ENCODE data around the gene GRM7.

Gene GRM7

DNA sequence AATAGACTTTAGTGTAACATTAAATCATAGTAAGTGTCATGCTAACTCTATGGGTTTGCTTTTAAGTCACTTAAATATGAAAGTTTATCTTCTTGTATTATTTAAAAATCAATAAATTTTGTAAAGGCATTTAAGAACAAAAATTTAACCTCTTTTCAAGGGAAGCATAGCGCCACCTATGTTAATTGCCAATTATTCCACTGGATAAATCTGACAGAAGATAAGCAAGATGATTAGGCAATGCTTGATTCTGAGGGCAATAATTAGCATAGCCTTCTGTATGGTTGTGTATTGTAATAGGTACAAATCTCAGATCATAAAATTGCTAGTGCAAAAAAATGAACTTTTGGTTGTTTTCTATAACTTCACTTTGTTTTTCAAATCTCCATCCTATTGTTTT is 560.1 kb downstream of the GRM7 start:
- no peak for DNase-seq

DNA sequence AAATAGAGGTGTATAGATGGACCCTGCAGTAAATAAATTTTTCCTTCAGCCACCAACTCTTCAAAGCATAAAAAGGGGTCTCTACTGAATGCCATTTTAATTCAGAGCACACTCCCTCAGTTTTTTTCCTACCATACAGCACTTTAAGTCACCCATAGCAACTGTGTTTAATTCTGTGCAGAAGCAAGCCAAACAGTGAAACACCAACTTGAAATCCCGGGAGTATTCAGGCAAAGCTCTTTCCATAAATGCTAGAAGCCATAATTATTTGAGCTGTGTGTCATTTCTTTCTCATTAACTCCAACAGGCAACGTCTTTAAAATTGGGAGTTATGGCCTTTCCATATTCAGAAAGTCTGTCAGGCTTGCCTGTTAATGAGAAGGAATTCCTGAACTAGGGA is 562.1 kb downstream of the GRM7 start:
- DNase-seq, result no peak

DNA sequence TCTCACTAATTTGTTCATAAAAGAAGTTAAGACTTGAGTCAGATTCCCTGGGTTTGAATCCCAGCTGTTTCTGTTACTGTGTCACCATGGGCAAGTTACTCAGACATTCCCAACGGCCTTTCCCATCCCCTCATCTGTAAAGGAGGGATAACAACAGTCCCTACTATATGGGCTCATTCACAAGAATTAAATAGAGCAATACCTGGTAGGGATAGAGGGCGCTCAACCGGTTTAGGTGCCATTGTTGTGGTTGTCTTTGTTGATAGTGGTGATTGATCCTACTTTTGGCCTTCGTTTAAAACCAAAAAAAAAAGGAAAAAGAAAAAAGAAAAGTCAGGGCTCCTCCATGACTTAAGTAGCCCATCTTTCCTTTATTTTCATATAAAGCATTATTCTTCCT is 563.1 kb downstream of the GRM7 start:
- DNase-seq, result no peak

DNA sequence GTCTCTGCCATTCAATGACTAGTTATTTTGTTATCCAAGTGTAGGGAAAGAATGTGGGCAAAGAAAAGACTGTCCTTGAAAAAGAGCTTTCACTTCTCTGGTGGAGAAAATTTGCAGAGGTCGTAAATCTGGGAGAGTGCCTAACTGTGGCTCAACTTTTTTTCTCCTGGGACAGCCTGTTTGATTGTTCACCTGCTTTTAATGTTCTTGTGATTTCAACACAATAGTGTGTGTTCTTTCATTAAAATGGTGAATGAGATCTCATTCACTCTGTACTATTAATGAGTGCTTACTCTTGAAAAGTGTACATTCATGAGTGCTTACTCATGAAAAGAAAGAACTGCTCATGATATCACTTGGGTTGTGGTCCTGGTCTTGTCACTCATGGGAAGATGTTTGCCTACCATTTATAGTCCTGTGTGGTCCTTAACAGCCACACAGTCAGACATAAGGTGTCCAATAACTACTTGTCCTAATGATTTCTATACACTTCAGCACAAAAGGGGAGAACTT is 567.3 kb downstream of the GRM7 start:
- DNase-seq, result no peak

DNA sequence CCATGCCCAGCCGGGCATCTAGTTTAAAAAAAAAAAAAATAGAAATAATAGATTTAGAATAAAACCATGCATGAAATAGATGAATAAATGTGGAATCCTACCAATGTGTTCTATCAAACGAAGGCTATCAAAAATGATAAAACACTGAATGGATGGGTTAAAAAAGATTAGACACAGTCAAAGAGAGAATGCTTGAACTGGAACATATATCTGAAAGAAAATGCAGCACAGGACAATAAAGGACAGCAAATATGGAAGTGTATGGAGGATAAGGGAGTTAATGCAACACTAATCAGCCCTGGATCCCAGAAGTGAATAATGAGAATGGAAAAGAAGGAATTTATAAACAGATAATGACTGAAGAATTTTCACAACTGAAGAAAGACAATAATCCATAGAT is 571.7 kb downstream of the GRM7 start:
- DNase-seq, result no peak

DNA sequence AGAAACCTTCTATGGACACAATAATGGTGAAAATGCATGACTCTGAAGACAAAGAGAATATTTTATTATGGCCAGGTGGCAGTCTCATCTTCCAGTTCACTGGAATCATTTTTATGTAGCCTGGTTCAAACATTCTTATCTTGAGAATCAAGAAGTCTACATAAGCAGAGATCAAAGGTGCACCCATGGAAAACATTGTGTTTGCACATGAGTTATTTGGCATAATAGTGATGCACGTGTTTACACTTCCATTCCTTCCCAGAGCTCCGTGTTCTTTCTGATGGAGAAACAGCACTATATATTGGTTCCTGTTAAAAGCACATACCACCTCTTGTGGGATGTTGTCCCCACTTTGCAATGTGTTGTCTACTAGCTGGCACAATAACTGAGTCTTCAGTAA is 572.2 kb downstream of the GRM7 start:
- no peak for DNase-seq

DNA sequence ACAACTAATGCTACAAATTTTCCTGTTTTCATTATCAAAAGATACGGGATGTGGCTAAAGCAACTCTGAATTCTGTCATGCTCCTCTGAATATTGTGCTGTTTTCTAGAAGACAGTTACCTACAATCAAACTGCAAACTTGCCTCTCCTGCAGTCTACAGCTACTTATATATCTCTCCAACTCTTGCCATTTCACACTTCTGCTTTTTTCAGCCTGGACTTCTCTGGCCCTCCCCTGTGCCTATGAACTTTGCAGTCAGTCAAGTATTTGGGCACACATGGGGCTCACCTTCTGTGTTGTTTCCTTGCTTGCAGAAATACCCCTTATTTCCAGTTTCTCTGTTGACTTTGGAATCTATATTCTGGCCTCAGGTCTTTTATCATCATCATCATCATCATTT is 575.6 kb downstream of the GRM7 start:
- DNase-seq, result no peak

DNA sequence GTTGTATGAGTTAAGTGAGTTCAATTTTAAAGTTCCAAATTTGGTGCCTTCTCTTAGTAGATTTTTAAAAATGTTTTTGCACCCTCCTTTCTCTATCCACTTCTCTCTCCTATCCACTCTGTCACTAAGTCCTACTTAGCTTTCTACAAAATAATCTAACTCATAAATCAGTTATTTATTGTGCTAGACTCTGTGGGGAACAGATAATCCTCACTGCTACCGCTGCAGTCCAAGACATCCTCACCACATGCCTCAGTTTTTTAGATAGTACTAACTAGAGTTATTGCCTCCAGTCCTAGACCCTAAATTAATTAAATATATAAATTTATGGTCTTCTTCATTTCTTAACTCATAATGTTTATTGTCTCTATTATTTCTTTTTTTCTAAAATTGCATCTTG is 576.3 kb downstream of the GRM7 start:
- no peak for DNase-seq

DNA sequence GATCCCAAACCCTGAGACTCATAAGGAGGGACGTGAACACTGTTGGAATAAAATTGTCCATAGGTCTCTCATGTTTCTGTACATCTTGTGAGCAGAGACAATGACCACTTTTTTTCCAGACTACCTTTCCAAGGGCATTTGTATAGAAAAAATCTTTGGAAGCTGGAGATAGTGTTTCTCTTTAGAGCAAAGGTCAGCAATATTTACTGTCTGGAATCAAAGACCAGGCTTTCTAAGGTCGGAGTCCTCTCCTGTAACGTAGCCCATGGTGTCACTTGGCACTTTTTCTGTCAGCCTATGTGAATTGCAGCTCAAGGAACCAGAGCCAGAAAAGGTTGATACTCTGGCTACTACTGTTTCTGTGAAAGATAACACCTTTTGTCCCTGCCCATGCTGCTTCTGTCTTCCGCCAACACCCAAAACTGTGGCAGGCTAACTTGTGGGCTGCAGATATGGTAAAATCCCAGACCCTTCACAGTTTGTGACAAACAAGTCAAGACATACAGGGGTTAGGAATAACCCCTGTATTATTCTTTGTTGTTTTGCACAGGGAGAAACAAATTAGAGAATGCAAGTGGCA is 578.3 kb downstream of the GRM7 start:
- DNase-seq, result no peak

DNA sequence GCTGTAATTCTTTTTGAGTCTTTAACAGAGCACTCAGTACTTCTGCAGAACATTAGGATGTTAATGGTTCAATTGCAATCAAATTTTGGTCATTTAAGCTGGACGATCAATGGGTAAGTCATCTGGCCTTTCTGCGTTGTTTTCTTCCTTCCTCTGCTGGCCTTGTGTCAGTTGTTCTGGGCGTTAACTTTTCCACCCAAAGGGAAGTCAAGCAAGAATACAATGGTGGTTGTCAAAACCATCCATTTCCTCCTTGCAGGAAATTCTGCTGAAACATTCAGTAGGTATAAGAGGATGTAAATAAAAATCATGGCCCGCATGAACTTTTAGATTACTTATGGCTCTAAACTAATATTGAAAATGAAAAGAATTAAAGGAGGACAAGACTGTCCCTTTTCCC is 584.0 kb downstream of the GRM7 start:
- DNase-seq, result no peak

DNA sequence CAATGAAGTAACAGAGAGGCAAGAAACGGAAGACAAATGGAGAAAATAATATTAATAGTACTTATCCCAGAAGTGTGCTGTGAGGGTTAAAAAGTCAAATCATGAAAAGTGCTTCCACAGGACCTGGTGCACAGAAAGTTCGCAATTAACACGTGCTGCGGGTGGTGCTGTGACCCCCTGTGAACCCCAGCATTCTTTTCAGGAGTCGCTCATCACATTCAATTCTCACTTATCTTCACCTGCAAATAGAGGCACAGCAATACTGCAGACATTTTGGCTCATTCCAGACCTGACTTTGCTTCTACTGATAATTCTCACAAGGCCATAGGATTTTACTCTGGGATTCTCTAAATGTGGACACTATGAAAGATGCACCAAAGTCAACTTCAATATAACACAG is 584.4 kb downstream of the GRM7 start:
- no peak for DNase-seq

DNA sequence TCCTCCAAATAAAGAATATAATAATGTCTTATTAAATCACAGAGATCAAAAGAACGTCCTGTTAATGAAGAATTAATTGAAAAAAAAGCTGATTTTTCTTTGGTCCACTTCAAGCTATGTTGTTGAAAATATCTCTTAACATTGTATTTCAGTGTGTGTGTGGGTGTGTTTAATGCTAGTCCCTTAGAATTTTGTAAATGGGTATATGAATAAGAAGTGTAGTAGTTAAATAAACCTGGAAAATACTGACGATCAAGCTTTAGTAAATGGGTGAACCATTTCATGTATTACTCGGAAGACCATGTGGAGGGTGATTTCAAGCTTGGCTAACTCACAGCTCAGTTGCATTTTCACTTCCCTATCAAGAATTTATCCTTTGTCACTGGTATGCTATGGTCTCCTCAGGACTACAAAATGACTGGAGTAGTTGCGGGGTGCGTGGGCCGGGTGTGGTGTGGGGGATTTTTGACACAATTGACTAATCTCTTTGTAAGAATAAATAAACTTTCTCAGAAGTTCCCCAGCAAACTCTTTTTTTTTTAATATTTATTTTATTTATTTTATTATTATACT is 586.4 kb downstream of the GRM7 start:
- no peak for DNase-seq

DNA sequence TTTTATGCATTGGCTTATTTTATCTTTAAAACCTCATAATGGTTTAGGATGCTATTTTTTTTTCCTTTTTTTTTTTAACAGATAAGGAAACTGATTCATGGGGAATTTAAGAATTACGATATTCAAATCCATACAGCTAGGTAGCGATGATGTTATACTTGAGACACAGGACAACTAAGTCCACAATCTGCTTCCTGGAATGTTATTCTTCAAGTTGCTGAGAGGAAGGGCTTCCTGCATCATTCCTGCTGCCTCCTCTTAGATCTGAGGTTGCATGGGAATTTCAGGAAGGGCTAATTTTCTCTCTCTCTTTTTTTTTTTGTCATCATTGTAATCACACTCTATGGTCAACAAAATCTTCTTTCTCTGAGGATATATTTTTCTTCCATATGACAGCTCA is 595.5 kb downstream of the GRM7 start:
- no peak for DNase-seq

DNA sequence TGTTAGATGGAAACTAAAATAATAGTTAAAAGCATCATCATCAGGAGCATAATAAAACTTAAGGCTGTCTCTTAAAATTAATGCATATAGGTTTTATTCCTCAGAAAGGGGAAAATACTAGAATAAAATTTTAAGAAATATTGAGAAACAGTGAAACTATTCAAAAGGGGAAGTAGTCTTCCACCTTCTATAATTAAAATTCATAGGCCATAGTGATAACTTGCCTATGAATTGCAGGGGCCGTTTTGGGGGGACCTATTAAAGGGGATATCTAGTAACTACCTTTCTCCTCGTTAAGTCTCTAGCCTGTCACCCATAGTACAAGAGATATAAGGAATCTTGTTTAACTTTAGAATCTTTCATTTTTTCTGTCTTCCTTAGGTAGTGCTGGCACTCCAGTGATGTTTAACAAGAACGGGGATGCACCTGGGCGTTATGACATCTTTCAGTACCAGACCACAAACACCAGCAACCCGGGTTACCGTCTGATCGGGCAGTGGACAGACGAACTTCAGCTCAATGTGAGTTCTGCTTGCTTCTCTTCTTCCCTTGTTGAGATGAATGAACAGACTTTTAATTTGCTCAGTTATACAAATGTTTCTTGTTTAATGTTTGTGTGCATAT is 600.4 kb downstream of the GRM7 start:
- DNase-seq, result no peak

DNA sequence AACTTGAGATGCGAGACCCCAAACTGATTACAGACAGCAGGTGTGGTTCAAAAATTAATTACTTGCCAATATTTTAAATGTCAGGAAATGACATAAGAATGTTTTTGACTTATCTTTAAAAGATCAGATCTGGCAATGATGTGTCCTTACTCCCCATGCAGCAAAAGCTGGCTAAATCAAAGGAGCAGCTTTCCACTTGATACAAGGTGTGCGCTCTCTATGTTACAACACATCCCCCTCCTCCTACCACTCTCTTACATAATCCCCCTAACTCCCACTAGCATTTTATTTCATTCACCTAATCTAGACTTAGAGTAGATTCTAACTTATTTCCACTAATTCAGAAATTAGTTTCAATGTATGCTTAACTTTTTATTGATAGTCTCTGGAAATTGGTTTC is 609.0 kb downstream of the GRM7 start:
- no peak for DNase-seq

DNA sequence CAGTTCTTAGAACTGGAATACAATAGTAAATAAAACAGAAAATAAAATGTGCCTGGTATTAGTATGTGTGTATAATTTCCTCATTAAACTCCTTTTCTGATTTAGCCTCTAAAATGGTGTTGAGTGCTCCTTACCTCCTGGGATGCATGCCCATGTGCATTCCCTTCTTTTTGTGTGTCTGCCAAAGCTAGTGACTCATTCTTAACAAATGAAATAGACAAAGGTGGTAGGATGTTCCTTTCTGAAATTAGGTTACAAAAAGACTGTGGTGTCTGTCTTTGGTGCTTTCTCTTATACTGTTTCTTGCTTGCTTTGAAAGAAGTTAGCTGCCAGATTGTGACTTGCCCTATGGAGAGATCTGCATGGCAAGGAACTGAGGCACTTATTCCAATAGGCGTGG is 623.7 kb downstream of the GRM7 start:
- no peak for DNase-seq

DNA sequence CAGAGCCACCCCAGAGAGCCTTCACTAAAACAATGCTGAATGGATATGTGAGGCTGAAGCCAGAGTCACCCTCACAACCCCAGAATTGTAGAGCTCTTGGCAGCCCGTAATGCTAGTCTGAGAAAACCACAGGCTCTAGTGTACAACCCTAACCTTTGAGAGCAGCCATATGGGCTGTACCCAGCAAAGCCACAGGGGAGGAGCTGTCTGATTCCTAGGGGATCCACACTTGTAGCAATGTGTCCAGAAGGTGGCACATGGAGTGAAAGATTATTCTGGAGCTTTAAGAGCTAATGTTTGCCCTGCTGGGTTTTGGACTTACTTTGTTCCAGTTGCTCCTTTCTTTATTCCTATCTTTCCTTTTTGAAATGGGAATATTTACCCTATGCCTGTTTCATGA is 626.8 kb downstream of the GRM7 start:
- no peak for DNase-seq

DNA sequence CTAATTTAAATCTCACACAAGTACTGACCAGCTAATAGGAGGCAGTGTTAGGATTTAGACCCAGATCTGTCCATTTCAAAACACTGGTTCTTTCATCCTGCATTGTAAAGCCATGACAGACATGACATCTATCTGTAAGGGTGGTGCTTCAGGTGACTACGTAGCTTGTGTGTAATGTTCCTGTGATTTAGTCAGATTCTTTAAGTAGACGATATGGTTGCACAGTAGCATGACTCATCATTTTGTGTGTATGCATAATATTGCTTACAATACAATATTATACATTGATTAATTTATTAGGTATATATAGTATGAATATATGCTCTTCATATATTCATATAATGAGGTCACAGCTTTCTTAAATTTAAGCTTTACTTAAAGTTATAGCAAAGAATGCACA is 628.5 kb downstream of the GRM7 start:
- no peak for DNase-seq

DNA sequence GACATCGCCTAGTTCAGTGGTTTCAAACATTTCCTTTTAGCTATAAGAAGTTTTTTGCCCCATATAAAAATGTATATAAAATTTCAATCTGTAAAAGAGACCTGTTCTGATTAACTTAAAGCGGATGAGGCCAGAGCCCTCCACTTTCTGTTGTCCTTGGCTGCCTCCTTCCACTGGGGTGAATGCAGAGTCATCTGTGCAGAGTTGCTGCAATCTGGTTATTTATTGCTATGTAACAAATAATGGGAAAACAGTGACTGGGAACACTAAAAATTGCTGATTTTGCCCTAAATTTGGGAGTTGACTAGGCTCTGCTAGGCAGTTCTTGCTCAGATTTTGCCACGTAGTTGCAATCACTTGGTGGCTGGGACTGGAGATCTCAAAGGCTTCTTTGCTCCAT is 637.8 kb downstream of the GRM7 start:
- no peak for DNase-seq

DNA sequence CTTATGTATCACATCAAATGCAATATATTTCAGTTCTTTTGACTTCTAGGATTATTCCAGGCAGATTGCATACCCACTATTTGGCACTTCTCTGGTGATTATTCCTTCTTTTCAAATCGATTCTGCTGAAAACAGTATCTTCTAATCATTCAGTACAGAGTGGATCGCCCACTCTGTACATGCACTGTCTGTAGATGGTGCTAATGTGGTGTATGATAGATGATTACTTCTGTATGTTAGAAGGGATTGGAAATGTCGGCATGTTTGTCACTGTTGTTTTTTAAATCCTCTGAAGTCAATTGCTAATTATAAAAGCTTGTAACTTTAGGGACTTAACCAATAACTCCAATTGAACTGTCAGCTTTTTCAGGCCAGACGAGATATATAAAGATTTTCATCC is 642.5 kb downstream of the GRM7 start:
- no peak for DNase-seq

DNA sequence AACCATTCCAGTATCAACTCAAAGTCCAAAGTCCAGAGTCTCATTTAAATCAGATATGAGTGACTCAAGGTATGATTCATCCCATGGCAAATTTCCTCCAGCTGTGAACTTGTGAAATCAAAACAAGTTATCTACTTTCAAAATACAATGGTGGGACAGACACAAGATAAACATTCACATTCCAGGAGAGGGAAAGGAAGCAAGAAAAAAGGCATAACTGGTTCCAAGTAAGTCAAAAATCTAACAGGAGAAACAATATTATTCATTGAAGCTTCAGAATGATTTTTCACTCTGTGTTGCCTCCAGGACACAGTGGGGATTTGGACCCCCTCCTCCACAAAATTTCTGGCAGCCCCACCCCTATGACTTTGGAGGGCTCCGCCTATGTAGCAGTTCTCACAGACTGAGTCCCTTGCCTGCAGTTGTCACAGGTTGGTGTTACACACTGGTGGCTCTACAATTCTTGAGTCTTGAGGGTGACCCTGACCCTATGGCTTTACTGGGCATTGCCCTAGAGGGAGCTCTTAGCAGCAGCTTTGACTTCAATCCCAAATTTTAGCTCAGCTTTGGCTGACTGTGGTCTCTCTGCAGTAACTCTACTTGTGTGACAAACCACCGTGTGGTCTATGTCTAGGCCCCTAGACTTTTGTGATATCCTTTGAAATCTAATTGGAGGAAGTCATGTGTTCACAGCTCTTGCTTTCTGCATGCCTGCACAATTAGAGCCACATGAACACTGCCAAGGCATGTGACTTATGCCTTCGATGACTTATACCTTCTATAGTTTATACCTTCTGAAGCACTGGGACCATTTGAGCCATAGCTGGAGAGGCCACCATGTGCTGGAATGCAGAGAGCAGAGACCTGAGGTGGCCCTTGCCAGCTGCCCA is 644.2 kb downstream of the GRM7 start:
- DNase-seq, result no peak

DNA sequence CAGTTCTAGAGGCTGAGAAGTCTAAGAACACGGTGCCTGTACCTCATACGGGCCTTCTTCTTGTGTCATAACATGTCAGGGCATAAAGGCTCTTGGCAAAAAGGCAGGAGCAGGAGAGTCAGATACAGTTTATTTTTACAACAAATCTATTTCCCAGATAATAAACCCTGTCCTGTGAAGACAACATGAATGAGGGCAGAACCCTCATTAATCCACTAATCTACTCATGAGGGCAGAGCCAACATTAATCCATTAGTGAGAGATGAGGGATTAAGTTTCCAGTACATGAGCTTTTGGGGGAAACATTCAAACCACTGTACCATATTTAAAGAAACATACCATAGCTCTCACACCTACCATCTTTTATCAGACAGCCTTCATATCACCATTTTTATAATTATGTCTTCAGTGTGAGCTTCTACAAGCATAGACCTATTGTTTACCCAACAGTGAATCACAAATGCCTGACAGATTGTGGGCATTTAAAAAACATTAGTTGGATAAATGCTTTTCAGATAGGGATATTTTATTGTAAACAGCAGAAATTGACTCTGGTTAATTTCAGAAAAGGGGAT is 645.8 kb downstream of the GRM7 start:
- DNase-seq, result no peak

DNA sequence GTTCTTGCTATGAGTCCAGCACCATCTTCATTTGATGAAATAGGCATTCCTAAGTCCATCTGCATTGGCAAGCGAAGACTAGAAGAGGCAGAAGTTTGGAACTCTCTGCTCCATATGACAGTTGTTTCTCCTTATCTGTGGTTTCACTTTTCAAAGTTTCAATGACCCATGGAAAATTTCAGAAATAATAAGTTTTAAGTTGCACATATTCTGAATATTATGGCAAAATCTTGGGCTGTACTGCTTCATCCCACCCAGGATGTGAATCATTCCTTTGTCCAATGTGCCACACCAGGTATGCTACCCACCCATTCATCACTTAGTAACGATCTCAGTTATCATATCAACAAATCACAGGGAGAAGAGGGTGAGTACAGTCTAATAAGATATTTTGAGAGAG is 647.9 kb downstream of the GRM7 start:
- DNase-seq, result no peak

DNA sequence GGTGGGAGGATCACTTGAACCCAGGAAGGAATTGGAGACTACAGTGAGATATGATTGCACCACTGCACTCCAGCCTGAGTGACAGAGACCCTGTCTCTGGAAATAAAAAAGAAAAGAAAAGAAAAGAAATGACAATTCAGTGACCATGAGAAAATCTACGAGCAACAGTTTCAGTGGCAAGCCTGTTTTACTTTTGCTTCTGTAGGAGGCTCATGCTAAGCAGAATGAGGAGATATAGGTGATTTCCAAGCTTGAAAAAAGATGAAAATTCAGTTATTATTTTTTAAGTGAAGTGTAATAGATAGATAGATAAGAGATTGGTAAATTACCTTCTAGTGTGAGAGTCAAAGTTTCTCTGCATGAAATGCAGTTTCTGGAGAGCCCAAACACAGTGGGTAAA is 651.1 kb downstream of the GRM7 start:
- DNase-seq, result no peak

Data from stimulated activated CD4-positive, alpha-beta T cell treated with anti-CD3 and anti-CD28 coated beads, Interleukin-4, amount 100 ng/mL, for 4 hours (primary cell).